Measurements from ENCODE around the gene TOX3.

Gene TOX3

DNA sequence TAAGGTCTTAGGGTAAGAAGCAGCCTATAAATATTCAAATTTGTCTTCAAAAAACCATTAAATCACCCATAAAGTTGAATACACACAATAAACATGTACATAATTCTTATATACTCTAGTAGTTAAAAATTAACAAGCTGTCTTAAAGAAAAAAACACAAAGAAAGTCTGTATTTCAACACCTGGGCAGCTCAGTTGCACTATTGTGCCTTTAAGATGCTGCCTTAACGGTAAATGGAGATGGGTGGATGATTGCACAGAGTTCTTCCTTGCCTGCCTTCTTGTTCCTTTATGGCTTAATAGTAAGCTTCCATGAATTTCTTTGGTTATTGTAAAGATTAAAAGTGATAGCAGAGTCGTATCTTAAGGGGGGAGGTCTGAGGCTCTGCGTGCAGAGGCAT is 105.1 kb downstream of the TOX3 start:
- H3K9me3 ChIP-seq (ENCODE audit: control insufficient read depth, insufficient read depth, low read depth, low read length), result no peaks in the 10 kb centered on the region
- peaks cover 0 to 14% of the 10 kb centered on the region in 2 experiments; a peak in 2 of 3 replicates for H3K36me3 ChIP-seq (ENCODE audit: control insufficient read depth in 2 of 2, insufficient read depth in 1 of 2, low read length in 2 of 2)
- ChIA-PET POLR2A (no interaction called here), CTCF (no interaction called here)
- H3K27ac ChIP-seq (ENCODE audit: extremely low read depth, low read depth, low read length), result no peak overlapping the region
- peak; percentile 56; the same call in 1 of the 2 replicates for TF ChIP-seq ZNF549 (tag by site-specific recombination; IDR thresholded peaks at IDR 0.05)
- TF ChIP-seq, protein P1, sequence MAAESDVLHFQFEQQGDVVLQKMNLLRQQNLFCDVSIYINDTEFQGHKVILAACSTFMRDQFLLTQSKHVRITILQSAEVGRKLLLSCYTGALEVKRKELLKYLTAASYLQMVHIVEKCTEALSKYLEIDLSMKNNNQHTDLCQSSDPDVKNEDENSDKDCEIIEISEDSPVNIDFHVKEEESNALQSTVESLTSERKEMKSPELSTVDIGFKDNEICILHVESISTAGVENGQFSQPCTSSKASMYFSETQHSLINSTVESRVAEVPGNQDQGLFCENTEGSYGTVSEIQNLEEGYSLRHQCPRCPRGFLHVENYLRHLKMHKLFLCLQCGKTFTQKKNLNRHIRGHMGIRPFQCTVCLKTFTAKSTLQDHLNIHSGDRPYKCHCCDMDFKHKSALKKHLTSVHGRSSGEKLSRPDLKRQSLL (tag by site-specific recombination; IDR thresholded peaks at IDR 0.05), result no peak
- H3K4me3 ChIP-seq (ENCODE audit: low read depth, low read length), result no peak overlapping the region
- no peaks in the 10 kb centered on the region for H3K4me1 ChIP-seq (ENCODE audit: control insufficient read depth, insufficient read depth, low read length)

DNA sequence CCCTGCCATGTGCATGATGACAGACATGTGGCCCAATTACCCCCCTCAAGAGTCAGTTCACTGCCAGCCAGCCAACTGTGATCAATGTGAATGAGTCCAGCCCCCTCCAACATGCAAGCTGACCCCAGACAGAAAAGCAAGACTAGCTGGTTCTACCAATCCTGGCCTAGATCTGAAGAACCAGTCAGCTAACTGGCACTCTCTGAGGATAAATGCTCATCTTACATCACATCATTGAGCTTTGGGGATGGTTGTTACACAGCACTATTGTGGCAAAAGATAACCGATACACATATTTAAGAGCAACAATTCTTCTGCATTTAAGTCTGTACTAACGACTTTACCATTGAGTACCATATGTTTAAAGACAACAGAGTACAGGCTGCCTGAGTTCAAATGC is 106.7 kb downstream of the TOX3 start:
- no peak overlapping the region for H3K4me3 ChIP-seq (ENCODE audit: low read depth, low read length)
- no peak overlapping the region for H3K27ac ChIP-seq (ENCODE audit: extremely low read depth, low read depth, low read length)
- H3K4me1 ChIP-seq (ENCODE audit: control insufficient read depth, insufficient read depth, low read length), result no peaks in the 10 kb centered on the region
- peaks cover 0 to 14% of the 10 kb centered on the region in 2 experiments; a peak in 2 of 3 replicates for H3K36me3 ChIP-seq (ENCODE audit: control insufficient read depth in 2 of 2, insufficient read depth in 1 of 2, low read length in 2 of 2)
- ChIA-PET POLR2A (no interaction called here), CTCF (no interaction called here)
- TF ChIP-seq, protein P2, sequence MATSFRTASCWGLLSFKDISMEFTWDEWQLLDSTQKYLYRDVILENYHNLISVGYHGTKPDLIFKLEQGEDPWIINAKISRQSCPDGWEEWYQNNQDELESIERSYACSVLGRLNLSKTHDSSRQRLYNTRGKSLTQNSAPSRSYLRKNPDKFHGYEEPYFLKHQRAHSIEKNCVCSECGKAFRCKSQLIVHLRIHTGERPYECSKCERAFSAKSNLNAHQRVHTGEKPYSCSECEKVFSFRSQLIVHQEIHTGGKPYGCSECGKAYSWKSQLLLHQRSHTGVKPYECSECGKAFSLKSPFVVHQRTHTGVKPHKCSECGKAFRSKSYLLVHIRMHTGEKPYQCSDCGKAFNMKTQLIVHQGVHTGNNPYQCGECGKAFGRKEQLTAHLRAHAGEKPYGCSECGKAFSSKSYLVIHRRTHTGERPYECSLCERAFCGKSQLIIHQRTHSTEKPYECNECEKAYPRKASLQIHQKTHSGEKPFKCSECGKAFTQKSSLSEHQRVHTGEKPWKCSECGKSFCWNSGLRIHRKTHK (tag by site-specific recombination; IDR thresholded peaks at IDR 0.05), result no peak
- peak; percentile 93 for TF ChIP-seq RBAK (tag by site-specific recombination; IDR thresholded peaks at IDR 0.05)
- no peaks in the 10 kb centered on the region for H3K9me3 ChIP-seq (ENCODE audit: control insufficient read depth, insufficient read depth, low read depth, low read length)

DNA sequence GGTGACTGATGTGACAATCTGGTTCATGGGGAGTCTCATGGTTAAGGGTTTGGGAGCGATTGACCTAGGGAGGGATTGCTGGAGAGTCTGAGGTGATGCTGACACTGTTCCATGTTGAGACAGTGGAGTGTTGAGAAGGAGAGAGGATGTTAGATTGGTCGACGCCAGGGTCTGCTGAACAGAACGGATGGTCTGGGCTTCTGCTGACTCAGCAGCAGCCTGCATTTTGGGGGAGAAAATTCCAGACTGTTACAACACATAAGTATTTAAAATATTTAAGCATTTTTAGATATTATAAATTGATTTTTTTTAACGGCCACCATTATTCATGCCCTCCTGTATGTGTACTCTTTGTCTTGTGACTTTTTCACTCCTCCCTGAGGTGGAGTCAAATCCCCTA is 107.2 kb downstream of the TOX3 start:
- H3K9me3 ChIP-seq (ENCODE audit: control insufficient read depth, insufficient read depth, low read depth, low read length), result no peaks in the 10 kb centered on the region
- no peak overlapping the region for H3K4me3 ChIP-seq (ENCODE audit: low read depth, low read length)
- peaks cover 0 to 14% of the 10 kb centered on the region in 2 experiments; a peak in 2 of 3 replicates for H3K36me3 ChIP-seq (ENCODE audit: control insufficient read depth in 2 of 2, insufficient read depth in 1 of 2, low read length in 2 of 2)
- no peak overlapping the region for H3K27ac ChIP-seq (ENCODE audit: extremely low read depth, low read depth, low read length)
- TF ChIP-seq, protein P3, sequence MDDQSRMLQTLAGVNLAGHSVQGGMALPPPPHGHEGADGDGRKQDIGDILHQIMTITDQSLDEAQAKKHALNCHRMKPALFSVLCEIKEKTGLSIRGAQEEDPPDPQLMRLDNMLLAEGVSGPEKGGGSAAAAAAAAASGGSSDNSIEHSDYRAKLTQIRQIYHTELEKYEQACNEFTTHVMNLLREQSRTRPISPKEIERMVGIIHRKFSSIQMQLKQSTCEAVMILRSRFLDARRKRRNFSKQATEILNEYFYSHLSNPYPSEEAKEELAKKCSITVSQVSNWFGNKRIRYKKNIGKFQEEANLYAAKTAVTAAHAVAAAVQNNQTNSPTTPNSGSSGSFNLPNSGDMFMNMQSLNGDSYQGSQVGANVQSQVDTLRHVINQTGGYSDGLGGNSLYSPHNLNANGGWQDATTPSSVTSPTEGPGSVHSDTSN (CRISPR knock-in tag; IDR thresholded peaks at IDR 0.05), result no peak
- TF ChIP-seq, protein P4, sequence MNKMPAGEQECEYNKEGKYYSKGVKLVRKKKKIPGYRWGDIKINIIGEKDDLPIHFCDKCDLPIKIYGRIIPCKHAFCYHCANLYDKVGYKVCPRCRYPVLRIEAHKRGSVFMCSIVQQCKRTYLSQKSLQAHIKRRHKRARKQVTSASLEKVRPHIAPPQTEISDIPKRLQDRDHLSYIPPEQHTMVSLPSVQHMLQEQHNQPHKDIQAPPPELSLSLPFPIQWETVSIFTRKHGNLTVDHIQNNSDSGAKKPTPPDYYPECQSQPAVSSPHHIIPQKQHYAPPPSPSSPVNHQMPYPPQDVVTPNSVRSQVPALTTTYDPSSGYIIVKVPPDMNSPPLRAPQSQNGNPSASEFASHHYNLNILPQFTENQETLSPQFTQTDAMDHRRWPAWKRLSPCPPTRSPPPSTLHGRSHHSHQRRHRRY (tag by site-specific recombination; IDR thresholded peaks at IDR 0.05), result no peak
- TF ChIP-seq ZNF138 (tag by site-specific recombination; IDR thresholded peaks at IDR 0.05; ENCODE audit: borderline replicate concordance) (no peak), ZBTB17 (tag by site-specific recombination; IDR thresholded peaks at IDR 0.05) (no peak), ZNF155 (tag by site-specific recombination; IDR thresholded peaks at IDR 0.05) (no peak), ZNF19 (tag by site-specific recombination; IDR thresholded peaks at IDR 0.05; ENCODE audit: low read depth) (no peak), ZNF16 (tag by site-specific recombination; IDR thresholded peaks at IDR 0.05; ENCODE audit: low read depth) (no peak), WT1 (tag by site-specific recombination; IDR thresholded peaks at IDR 0.05) (no peak), ZNF324 (tag by site-specific recombination; IDR thresholded peaks at IDR 0.05) (no peak), ZNF335 (tag by site-specific recombination; conservative IDR thresholded peaks at IDR 0.05) (no peak)
- TF ChIP-seq, protein P5, sequence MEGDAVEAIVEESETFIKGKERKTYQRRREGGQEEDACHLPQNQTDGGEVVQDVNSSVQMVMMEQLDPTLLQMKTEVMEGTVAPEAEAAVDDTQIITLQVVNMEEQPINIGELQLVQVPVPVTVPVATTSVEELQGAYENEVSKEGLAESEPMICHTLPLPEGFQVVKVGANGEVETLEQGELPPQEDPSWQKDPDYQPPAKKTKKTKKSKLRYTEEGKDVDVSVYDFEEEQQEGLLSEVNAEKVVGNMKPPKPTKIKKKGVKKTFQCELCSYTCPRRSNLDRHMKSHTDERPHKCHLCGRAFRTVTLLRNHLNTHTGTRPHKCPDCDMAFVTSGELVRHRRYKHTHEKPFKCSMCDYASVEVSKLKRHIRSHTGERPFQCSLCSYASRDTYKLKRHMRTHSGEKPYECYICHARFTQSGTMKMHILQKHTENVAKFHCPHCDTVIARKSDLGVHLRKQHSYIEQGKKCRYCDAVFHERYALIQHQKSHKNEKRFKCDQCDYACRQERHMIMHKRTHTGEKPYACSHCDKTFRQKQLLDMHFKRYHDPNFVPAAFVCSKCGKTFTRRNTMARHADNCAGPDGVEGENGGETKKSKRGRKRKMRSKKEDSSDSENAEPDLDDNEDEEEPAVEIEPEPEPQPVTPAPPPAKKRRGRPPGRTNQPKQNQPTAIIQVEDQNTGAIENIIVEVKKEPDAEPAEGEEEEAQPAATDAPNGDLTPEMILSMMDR (tag by site-specific recombination; IDR thresholded peaks at IDR 0.05), result no peak
- H3K4me1 ChIP-seq (ENCODE audit: control insufficient read depth, insufficient read depth, low read length), result no peaks in the 10 kb centered on the region
- ChIA-PET CTCF (no interaction called here), POLR2A (no interaction called here)

All from HEK293 (cell line).